T-helper 1 cell treated with Interleukin-12 subunit alpha and Interleukin-12 subunit beta and Interleukin-4 antibody, amounts not matched to agents 30 μg/mL and 1 μg/mL, for 36 hours (primary cell): ENCODE data around the gene PACS1.
"Not testable (repeated sequence)": the region's sequence is repeated elsewhere in the genome, so short reads cannot be mapped to it uniquely, and the experiment has no call there.

Source experiments
- H3K27ac Mint-ChIP-seq: one replicate; pipeline ENCODE4 v1.8.0; 2021; ENCODE audit warnings: mild to moderate bottlenecking, mixed read lengths
- H3K27me3 Mint-ChIP-seq: one replicate; pipeline ENCODE4 v1.8.0; 2021; ENCODE audit warnings: low read depth, mixed read lengths
- H3K36me3 Mint-ChIP-seq: one replicate; pipeline ENCODE4 v1.8.0; 2021; ENCODE audit warnings: low read depth, mixed read lengths
- H3K4me1 Mint-ChIP-seq: one replicate; pipeline ENCODE4 v1.8.0; 2021; ENCODE audit warnings: low read depth, mixed read lengths
- H3K4me3 Mint-ChIP-seq: one replicate; pipeline ENCODE4 v1.8.0; 2021; ENCODE audit warnings: mild to moderate bottlenecking, moderate library complexity, mixed read lengths
- H3K9me3 Mint-ChIP-seq: one replicate; pipeline ENCODE4 v1.8.0; 2021; ENCODE audit warnings: mixed read lengths

Gene PACS1

DNA sequence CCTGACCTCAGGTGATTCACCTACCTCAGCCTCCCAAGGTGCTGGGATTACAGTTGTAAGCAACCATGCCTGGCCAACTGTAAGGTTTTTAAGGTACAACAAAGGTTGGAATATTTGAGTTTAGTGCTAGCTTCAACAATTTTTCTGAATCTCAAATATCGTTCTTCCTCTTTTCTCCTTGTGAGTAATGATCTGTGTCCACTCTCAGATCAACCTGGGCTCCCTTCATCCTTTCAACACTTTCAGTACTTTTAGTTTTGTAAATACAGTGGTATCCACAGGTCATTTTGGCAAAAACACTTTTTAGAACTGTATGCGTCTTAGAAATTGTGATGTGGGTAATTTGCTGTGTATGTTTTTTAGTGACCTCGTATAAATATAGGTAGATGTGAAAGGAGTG, 7.9 kb downstream of the PACS1 start:
- H3K4me3 Mint-ChIP-seq = no peak overlapping the region
- H3K27ac Mint-ChIP-seq = peak overlapping the region; percentile 24
- peaks cover 46% of the 10 kb centered on the region for H3K4me1 Mint-ChIP-seq
- no peaks in the 10 kb centered on the region for H3K27me3 Mint-ChIP-seq
- peaks cover 34% of the 10 kb centered on the region for H3K36me3 Mint-ChIP-seq
- H3K9me3 Mint-ChIP-seq = no peaks in the 10 kb centered on the region

DNA sequence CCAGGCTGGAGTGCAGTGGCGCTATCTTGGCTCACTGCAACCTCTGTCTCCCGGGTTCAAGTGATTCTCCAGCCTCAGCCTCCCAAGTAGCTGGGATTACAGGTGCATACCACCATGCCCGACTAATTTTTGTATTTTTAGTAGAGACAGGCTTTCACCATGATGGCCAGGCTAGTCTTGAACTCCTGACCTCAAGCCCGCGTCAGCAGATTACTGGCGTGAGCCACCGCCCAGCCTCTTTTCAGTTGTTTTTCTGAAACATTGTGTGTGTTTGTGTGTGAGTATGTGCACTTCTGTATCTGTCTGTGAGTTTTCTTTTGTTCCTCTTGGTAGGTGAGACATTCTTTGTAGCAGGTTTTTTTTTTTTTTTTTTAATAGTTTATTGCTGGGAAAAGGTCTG, 8.9 kb downstream of the PACS1 start:
- peaks cover 48% of the 10 kb centered on the region for H3K4me1 Mint-ChIP-seq
- not testable (repeated sequence) for H3K9me3 Mint-ChIP-seq, H3K27ac Mint-ChIP-seq, H3K27me3 Mint-ChIP-seq, H3K4me3 Mint-ChIP-seq
- H3K36me3 Mint-ChIP-seq = peaks cover 28% of the 10 kb centered on the region

DNA sequence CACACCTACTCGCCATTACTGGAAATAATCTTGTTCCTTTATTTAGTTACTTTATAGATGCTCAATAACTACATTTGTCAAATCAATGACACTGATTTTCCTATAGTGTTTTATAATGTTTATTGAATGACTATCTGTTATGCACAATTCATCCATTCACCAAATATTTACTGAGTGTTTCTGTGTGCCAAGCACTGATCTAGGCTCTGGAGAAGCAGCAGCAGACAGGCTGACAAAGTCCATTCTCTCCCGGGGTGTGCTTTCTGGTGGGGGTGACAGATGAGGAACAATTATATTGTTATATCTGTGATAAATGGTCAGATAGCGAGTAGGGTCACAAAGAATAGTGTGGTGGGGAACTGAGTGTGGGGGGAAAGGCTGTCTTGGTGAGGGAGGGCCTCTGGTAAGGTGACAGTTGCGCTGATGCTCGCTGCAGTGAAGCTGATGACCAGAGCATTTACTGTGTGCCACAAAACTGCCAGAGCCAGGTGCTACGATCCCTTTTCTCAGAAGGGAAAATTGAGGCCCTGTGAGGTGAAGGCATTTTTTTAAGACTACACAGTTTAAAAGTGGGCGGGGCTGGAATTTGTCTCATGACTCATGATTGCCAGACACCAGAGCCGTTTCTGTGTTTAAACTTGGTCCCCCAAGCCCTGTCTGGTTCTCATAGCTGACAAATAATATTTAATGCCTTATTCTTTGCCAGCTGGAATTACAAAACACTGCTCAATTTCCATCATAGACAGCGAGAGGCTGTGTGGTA, 10.2 kb downstream of the PACS1 start:
- Mint-ChIP-seq H3K36me3 (peaks cover 21% of the 10 kb centered on the region), H3K9me3 (no peaks in the 10 kb centered on the region), H3K4me1 (peaks cover 48% of the 10 kb centered on the region), H3K27ac (peak overlapping the region; percentile 65), H3K27me3 (no peaks in the 10 kb centered on the region), H3K4me3 (peak overlapping the region; percentile 91)

DNA sequence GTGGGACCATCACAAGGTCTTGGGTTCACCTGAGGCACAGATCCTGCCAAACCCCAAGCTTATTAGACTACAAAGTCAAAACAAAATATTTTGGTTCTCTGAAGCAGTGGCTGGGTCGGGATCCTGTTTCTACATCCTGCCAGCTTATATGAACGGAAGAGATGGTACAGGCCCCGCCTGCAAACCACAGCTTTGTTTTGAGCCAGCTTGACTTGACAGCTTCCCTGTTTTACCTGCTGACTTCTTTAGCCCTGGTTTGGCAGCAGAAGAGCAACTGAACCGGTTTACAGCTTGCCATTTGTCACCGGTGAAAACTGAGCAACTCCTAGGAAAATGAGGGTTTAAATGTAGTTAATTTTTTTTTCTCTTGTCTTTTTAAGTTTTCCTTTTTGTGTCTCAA, 11.4 kb downstream of the PACS1 start:
- Mint-ChIP-seq H3K27ac (peak overlapping the region; percentile 97), H3K9me3 (no peaks in the 10 kb centered on the region), H3K4me1 (peaks cover 48% of the 10 kb centered on the region), H3K27me3 (no peaks in the 10 kb centered on the region), H3K4me3 (peak overlapping the region; percentile 91), H3K36me3 (peaks cover 21% of the 10 kb centered on the region)

DNA sequence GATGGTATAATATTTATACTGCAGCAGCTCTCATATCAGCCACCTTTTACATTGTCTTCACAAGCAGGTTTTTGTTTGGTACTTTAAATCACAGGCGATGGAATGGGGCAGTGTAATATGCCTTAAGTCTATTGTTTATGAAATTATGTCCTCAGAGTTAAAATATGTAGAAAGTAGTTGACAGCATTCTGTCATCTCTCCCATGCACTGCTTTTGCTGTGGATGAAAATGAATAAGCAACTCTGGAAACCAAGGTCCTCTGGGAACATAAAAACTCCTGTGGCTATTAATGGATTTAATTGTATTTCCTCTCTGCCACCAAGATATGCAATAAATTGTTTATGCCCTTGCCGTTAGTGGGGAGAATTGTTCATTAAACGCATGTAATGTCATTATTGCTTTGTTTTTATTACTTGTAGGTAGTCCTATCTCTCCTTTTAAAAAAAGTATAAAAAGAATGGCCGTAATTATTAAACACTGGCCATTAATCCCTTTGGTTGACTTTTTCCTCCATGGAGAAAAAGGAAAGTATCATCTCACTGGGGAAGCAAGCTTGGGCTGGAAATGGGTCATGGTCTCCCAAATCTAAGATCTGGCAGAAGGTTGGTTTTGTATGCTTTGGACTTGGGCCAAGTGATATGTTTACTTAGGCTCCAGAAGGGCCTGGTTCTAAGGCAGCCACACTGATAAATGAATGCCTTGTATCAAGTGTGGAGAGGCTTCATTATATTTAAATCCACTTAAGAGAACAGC, 13.1 kb downstream of the PACS1 start:
- no peak overlapping the region for H3K27ac Mint-ChIP-seq
- peaks cover 14% of the 10 kb centered on the region for H3K36me3 Mint-ChIP-seq
- no peak overlapping the region for H3K4me3 Mint-ChIP-seq
- H3K9me3 Mint-ChIP-seq = no peaks in the 10 kb centered on the region
- peaks cover 44% of the 10 kb centered on the region for H3K4me1 Mint-ChIP-seq
- H3K27me3 Mint-ChIP-seq = no peaks in the 10 kb centered on the region

DNA sequence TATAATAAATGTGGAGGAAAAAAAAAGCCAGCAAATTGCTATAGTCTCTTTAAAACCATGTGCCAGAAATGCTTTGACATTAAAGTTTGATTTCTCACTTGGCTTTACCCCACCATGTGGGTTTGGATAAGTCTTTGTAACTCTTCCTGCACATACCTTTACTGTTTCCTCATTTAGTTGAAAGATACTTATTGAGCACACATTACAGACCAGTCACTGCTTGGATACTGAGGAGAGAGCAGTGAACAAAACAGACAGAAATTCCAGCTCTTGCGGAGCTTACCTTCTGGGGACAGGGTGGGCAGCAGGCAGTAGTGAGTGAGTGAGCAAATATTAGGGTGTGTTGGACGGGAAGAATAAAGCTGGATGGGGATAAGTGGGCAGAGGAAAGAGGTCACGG, 13.7 kb downstream of the PACS1 start:
- no peaks in the 10 kb centered on the region for H3K9me3 Mint-ChIP-seq
- peaks cover 39% of the 10 kb centered on the region for H3K4me1 Mint-ChIP-seq
- H3K4me3 Mint-ChIP-seq = no peak overlapping the region
- H3K36me3 Mint-ChIP-seq = peaks cover 9% of the 10 kb centered on the region
- no peaks in the 10 kb centered on the region for H3K27me3 Mint-ChIP-seq
- no peak overlapping the region for H3K27ac Mint-ChIP-seq

DNA sequence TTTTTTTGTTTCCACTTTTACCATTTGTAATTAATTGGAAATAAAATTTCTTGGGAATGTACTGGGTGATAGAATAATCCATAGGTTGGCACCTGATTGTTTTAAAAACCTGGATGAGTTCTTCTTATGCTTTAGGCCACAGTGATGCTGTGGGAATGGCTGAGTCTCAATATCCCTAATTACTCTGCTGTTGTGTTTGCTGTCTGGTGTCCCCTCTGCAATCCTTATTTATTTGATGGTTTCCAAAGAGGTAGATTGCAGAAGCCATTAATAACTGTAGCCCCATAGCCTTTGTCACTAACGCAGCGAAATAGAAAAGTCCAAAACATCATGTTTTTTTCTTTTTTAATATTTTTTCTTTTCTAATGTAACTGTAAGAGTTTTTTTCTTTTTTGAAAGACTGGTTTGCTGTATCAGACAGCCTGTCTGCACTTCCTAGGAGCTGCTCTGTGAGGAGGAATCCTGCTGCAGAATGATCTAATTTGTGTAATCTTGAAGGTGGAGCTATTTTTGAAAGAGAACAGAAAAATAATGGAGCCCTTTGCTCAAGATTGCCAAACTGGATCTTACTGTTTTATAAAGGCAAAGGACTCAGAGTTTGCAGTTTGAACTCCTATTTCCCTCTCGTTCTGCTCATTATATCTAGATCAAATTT, 14.9 kb downstream of the PACS1 start:
- Mint-ChIP-seq H3K4me1 (peaks cover 29% of the 10 kb centered on the region), H3K36me3 (peaks cover 4% of the 10 kb centered on the region), H3K27ac (no peak overlapping the region), H3K27me3 (no peaks in the 10 kb centered on the region), H3K9me3 (no peaks in the 10 kb centered on the region), H3K4me3 (no peak overlapping the region)

DNA sequence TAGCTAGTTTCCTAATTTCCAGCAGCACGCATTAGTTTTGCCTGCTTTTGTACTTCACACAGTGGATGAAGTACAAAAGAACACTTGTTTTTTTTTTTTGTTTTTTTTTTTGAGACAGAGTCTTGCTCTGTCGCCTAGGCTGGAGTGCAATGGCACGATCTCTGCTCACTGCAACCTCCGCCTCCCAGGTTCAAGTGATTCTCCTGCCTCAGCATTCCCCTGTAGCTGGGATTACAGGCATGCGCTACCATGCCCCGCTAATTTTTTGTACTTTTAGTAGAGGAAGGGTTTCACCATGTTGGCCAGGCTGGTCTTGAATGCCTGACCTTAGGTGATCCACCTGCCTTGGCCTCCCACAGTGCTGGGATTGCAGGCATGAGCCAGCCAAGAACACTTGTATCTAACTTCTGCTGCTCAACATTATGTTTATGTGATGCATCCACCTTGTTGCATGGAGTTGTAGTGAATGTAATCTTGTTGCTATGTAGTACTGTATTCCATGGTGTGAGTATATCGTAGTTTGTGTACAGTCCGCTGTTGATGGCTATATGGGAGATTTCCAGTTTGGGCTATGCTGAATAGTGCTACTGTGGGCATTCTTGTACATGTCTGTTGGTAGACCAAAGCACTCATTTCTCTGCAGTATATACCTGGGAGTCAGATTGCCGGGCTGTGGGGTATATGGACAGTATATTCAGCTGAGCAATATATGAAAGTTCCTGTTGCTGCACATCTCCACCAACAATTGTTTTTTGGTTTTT, 17.3 kb downstream of the PACS1 start:
- Mint-ChIP-seq H3K4me1 (peaks cover 10% of the 10 kb centered on the region), H3K9me3 (peaks cover 4% of the 10 kb centered on the region), H3K27me3 (no peaks in the 10 kb centered on the region), H3K36me3 (peaks cover 1% of the 10 kb centered on the region), H3K27ac (no peak overlapping the region), H3K4me3 (no peak overlapping the region)

DNA sequence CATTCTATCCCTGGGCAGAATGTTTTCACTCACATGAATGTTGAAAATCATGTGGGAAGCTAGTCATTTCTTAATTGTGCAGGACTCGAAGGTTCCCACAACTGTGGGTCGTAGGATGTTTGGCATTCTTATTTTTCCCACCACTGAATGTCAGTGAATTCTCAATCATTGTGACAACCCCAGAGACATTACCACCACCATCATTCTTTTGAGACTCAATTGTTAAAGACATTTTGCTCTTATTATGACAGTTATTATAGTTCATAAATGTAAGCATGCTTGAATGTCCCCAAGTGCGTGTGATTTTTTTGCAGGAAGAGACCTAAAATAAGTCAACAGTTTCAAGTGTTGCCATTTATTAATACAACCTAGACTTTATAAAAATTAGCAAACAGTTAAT, 19.0 kb downstream of the PACS1 start:
- Mint-ChIP-seq H3K27ac (no peak overlapping the region), H3K27me3 (no peaks in the 10 kb centered on the region), H3K36me3 (peaks cover 1% of the 10 kb centered on the region), H3K9me3 (peaks cover 4% of the 10 kb centered on the region), H3K4me1 (peaks cover 2% of the 10 kb centered on the region), H3K4me3 (no peak overlapping the region)

DNA sequence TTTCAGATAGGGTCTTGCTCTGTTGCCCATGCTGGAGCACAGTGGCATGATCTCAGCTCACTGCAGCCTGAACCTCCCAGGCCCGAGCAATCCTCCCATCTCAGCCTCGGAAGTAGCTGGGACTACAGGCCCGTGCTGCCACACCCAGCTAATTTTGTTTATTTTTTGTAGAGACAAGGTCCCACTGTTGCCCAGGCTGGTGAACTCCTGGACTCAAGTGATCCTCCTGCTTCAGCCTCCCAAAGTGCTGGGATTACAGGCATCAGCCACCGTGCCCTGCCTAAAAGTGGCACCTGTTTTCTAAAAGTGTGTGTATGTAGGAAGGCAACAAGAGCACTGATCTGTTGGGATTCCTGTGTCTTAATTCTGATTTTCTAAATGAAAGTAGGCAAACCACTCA, 20.2 kb downstream of the PACS1 start:
- Mint-ChIP-seq H3K27ac (no peak overlapping the region), H3K4me1 (no peaks in the 10 kb centered on the region), H3K27me3 (no peaks in the 10 kb centered on the region), H3K36me3 (peaks cover 1% of the 10 kb centered on the region), H3K4me3 (no peak overlapping the region), H3K9me3 (peaks cover 4% of the 10 kb centered on the region)

DNA sequence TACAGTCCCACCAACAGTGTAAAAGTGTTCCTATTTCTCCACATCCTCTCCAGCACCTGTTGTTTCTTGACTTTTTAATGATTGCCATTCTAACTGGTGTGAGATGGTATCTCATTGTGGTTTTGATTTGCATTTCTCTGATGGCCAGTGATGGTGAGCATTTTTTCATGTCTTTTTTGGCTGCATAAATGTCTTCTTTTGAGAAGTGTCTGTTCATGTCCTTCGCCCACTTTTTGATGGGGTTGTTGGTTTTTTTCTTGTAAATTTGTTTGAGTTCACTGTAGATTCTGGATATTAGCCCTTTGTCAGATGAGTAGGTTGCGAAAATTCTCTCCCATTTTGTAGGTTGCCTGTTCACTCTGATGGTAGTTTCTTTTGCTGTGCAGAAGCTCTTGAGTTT, 22.1 kb downstream of the PACS1 start:
- not testable (repeated sequence) for H3K4me3 Mint-ChIP-seq, H3K27ac Mint-ChIP-seq, H3K9me3 Mint-ChIP-seq, H3K36me3 Mint-ChIP-seq, H3K27me3 Mint-ChIP-seq, H3K4me1 Mint-ChIP-seq

DNA sequence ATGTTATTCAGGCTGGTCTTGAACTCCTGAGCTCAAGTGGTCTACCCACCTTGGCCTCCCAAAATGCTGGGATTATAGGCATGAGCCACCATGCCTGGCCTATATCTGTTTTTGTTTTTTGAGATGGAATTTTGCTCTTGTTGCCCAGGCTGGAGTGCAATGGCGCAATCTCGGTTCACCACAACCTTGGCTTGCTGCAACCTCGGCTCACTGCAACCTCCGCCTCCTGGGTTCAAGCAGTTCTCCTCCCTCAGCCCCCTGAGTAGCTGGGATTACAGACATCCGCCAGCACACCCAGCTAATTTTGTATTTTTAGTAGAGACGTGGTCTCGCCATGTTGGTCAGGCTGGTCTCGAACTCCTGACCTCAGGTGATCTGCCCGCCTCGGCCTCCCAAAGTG, 29.7 kb downstream of the PACS1 start:
- peaks cover 34% of the 10 kb centered on the region for H3K4me1 Mint-ChIP-seq
- not testable (repeated sequence) for H3K4me3 Mint-ChIP-seq, H3K27ac Mint-ChIP-seq, H3K9me3 Mint-ChIP-seq, H3K36me3 Mint-ChIP-seq, H3K27me3 Mint-ChIP-seq

DNA sequence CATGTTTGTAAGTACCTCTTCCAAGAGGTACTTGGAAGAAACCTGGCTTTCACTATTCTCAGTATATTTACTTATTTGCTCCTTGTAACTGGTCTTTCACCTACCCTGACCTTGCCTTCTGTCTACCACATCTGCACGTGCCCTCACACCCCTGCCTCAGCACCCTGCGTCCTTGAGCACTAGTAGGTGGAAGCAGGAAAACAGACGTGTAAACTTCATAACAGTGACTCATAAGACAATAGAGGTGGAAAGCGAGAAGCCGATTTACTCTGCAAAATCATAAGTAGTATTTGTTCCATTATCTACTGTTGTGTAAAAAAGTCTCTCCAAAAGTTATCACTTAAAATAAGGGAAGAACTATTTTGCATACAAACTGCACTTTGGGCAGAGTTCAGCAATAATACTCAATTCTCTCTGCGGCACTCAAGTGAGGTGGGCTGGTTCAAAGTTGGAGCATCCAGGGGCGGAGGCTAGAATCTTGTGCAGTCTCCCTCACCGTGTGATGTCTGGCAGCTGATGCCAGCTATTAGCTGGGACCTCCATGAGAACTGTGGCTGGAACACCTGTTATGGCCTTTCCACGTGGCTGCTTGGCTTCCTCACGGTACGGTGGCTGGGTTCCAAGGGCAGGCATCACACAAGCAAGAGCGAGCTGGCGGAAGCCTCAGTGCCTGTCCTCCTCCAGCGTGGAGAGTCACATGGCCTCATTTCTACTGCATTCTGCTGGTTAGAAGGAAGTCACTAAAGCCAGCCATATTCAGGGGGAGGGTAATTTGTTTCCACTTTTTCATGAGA, 30.4 kb downstream of the PACS1 start:
- Mint-ChIP-seq H3K27me3 (no peaks in the 10 kb centered on the region), H3K36me3 (peaks cover 7% of the 10 kb centered on the region), H3K4me1 (peaks cover 37% of the 10 kb centered on the region), H3K9me3 (no peaks in the 10 kb centered on the region), H3K27ac (peak overlapping the region; percentile 91), H3K4me3 (peak overlapping the region; percentile 62)

DNA sequence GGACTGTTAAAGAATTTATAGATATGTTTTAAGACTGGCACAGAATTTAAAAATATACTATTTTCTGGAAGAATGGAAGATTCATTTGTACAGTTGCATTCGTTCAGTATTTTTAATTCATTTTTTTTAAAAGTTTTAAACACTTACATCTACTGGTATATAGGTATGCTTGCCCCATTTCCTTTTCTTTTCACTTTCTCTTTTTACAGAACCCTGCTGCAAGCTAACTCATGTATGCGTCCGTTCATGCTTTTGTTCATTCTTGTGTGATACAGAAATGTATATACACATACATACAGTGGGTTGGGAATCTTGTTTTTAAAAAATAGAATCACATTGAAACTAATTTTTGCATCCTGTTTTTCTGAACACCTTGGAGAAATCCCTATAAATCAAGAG, 31.0 kb downstream of the PACS1 start:
- no peaks in the 10 kb centered on the region for H3K27me3 Mint-ChIP-seq
- H3K36me3 Mint-ChIP-seq = peaks cover 7% of the 10 kb centered on the region
- H3K9me3 Mint-ChIP-seq = no peaks in the 10 kb centered on the region
- H3K27ac Mint-ChIP-seq = peak overlapping the region; percentile 91
- peak overlapping the region; percentile 62 for H3K4me3 Mint-ChIP-seq
- H3K4me1 Mint-ChIP-seq = peaks cover 40% of the 10 kb centered on the region
